HEK293 (cell line): ENCODE data around the gene CCDC51.

Experiments used
- CTCF ChIA-PET: fragments of 350-600 bp; formaldehyde crosslinking; extraction: SDS; loops from one replicate; lab custom pipeline; 2021; ENCODE audit warnings: antibody characterized with exemption; lab: Yijun Ruan, JAX
- POLR2A ChIA-PET: fragments of 300-600 bp; formaldehyde crosslinking; extraction: SDS; loops from one replicate; lab custom pipeline; 2020; ENCODE audit warnings: antibody characterized with exemption, inconsistent platforms; lab: Yijun Ruan, JAX
- H3K27ac ChIP-seq: fragments of 200-500 bp; sonication (Bioruptor generic); 2 replicates; pipeline ENCODE4 v1.5.1; 2014; ENCODE audit warnings: low read depth, low read length, control low read depth, inconsistent platforms; ENCODE audit errors: extremely low read depth
- H3K36me3 ChIP-seq, 2 experiments: fragments of 200-500 bp in 1 of 2; sonication (Bioruptor generic) in 1 of 2; 1 replicate in 1 of 2; 2 replicates in 1 of 2; pipeline ENCODE4 v1.5.1; 2014 to 2017; ENCODE audit warnings: inconsistent platforms in 2 of 2, low read length in 2 of 2; ENCODE audit not compliant: control insufficient read depth in 2 of 2, insufficient read depth in 1 of 2
- H3K4me1 ChIP-seq: fragments of 200-500 bp; sonication (Bioruptor generic); 2 replicates; pipeline ENCODE4 v1.5.1; 2014; ENCODE audit warnings: mild to moderate bottlenecking, low read length, inconsistent platforms; ENCODE audit not compliant: control insufficient read depth, insufficient read depth
- H3K4me3 ChIP-seq: 2 replicates; pipeline ENCODE4 v1.5.1; 2011; ENCODE audit warnings: low read depth, mild to moderate bottlenecking, control low read depth, low read length, moderate library complexity
- H3K9me3 ChIP-seq: fragments of 200-500 bp; sonication (Bioruptor generic); 2 replicates; pipeline ENCODE4 v1.5.1; 2014; ENCODE audit warnings: low read depth, low read length, inconsistent platforms; ENCODE audit not compliant: control insufficient read depth, insufficient read depth
- EGR2 ChIP-seq: fragments of 450-650 bp; formaldehyde crosslinking; IDR thresholded peaks from 2 replicates; pipeline ENCODE4 v1.5.1; 2016; ENCODE audit warnings: low read depth, missing biosample characterization, missing genetic modification characterization
- GLIS2 ChIP-seq: fragments of 450-650 bp; formaldehyde crosslinking; IDR thresholded peaks from 2 replicates; pipeline ENCODE4 v1.5.1; 2016; ENCODE audit warnings: missing biosample characterization, missing genetic modification characterization
- PRDM2 ChIP-seq: fragments of 450-650 bp; formaldehyde crosslinking; IDR thresholded peaks from 2 replicates; pipeline ENCODE4 v1.5.1; 2016; ENCODE audit warnings: missing biosample characterization, missing genetic modification characterization, borderline replicate concordance
- SETDB1 ChIP-seq: IDR thresholded peaks from one replicate; pipeline ENCODE4 v1.6.1; 2017; ENCODE audit warnings: mild to moderate bottlenecking, low read length, moderate library complexity, mixed read lengths; ENCODE audit not compliant: insufficient read length
- WT1 ChIP-seq: fragments of 450-650 bp; formaldehyde crosslinking; IDR thresholded peaks from 2 replicates; pipeline ENCODE4 v1.5.1; 2016; ENCODE audit warnings: missing biosample characterization, missing genetic modification characterization
- ZBTB17 ChIP-seq: fragments of 450-650 bp; formaldehyde crosslinking; IDR thresholded peaks from 2 replicates; pipeline ENCODE4 v1.5.1; 2016; ENCODE audit warnings: missing biosample characterization, missing genetic modification characterization
- ZNF133 ChIP-seq: fragments of 450-650 bp; formaldehyde crosslinking; IDR thresholded peaks from 2 replicates; pipeline ENCODE4 v1.5.1; 2016; ENCODE audit warnings: missing biosample characterization, missing genetic modification characterization
- ZNF146 ChIP-seq: fragments of 450-650 bp; formaldehyde crosslinking; IDR thresholded peaks from 2 replicates; pipeline ENCODE4 v1.5.1; 2016; ENCODE audit warnings: missing biosample characterization, missing genetic modification characterization
- ZNF37A ChIP-seq: fragments of 450-650 bp; IDR thresholded peaks from 2 replicates; pipeline ENCODE4 v1.5.1; 2018; ENCODE audit warnings: missing biosample characterization, missing genetic modification characterization
- ZNF391 ChIP-seq: fragments of 450-650 bp; formaldehyde crosslinking; IDR thresholded peaks from 2 replicates; pipeline ENCODE4 v1.5.1; 2016; ENCODE audit warnings: low read depth, missing biosample characterization, missing genetic modification characterization, borderline replicate concordance
- ZNF416 ChIP-seq: fragments of 450-650 bp; formaldehyde crosslinking; IDR thresholded peaks from 2 replicates; pipeline ENCODE4 v1.5.1; 2016; ENCODE audit warnings: missing biosample characterization, missing genetic modification characterization
- ZNF501 ChIP-seq: fragments of 450-650 bp; formaldehyde crosslinking; IDR thresholded peaks from 2 replicates; pipeline ENCODE4 v1.5.1; 2016; ENCODE audit warnings: missing biosample characterization, missing genetic modification characterization
- ZNF510 ChIP-seq: fragments of 450-650 bp; formaldehyde crosslinking; IDR thresholded peaks from 2 replicates; pipeline ENCODE4 v1.5.1; 2018; ENCODE audit warnings: mild to moderate bottlenecking, missing genetic modification characterization, missing biosample characterization; ENCODE audit not compliant: insufficient replicate concordance
- ZNF549 ChIP-seq: fragments of 450-650 bp; IDR thresholded peaks from 2 replicates; pipeline ENCODE4 v1.5.1; 2018; ENCODE audit warnings: missing biosample characterization, missing genetic modification characterization, mild to moderate bottlenecking, inconsistent platforms, moderate library complexity
- ZNF555 ChIP-seq: fragments of 450-650 bp; formaldehyde crosslinking; conservative IDR thresholded peaks from 2 replicates; pipeline ENCODE4 v1.5.1; 2017; ENCODE audit warnings: missing biosample characterization, mild to moderate bottlenecking, missing genetic modification characterization, inconsistent platforms
- ZNF561 ChIP-seq: fragments of 450-650 bp; IDR thresholded peaks from 2 replicates; pipeline ENCODE4 v1.5.1; 2018; ENCODE audit warnings: missing biosample characterization, missing genetic modification characterization, borderline replicate concordance
- ZNF596 ChIP-seq: fragments of 450-650 bp; IDR thresholded peaks from 2 replicates; pipeline ENCODE4 v1.5.0; 2018; ENCODE audit warnings: missing biosample characterization, mild to moderate bottlenecking, missing genetic modification characterization, moderate library complexity
- ZNF660 ChIP-seq: fragments of 450-650 bp; IDR thresholded peaks from 2 replicates; pipeline ENCODE4 v1.5.1; 2018; ENCODE audit warnings: missing biosample characterization, mild to moderate bottlenecking, missing genetic modification characterization
- ZNF670 ChIP-seq: fragments of 450-650 bp; formaldehyde crosslinking; IDR thresholded peaks from 2 replicates; pipeline ENCODE4 v1.5.1; 2016; ENCODE audit warnings: missing biosample characterization, missing genetic modification characterization, low read depth
- ZNF791 ChIP-seq: fragments of 450-650 bp; formaldehyde crosslinking; IDR thresholded peaks from 2 replicates; pipeline ENCODE4 v1.5.1; 2016; ENCODE audit warnings: missing biosample characterization, missing genetic modification characterization

The CCDC51 gene

GRCh38 chr3:48412375-48413001, 27.4 kb downstream of the CCDC51 start (continued):
- TF ChIP-seq ZNF416 (tag by site-specific recombination) (no peak), ZBTB17 (no peak), ZNF561 (no peak)
- TF ChIP-seq, all 188 proteins: peak for 0

- CTCF ChIA-PET = interaction anchor here (2.0 to 5.1 kb wide), 2 partner anchors 24 to 25 kb away, joined by 8 to 28 read pairs; no protein-coding TSS in a partner anchor
Measured at GRCh38 chr3:48411606-48412374, 28.1 kb downstream of the CCDC51 start.

GRCh38 chr3:48411041-48411588, 28.8 kb downstream of the CCDC51 start:
- no peak overlapping the region for H3K27ac ChIP-seq
- no peak overlapping the region for H3K4me3 ChIP-seq
- H3K36me3 ChIP-seq = peaks cover 0 to 77% of the 10 kb centered on the region in 2 experiments; a peak in 1 of 3 replicates
- no peaks in the 10 kb centered on the region for H3K9me3 ChIP-seq
- POLR2A ChIA-PET = no interaction called here
- CTCF ChIA-PET = interaction anchor here (5.1 kb wide), 1 partner anchor 25 kb away, joined by 28 read pairs; no protein-coding TSS in a partner anchor
- H3K4me1 ChIP-seq = no peaks in the 10 kb centered on the region
- TF ChIP-seq ZNF133 (tag by site-specific recombination) = no peak
- no peak for TF ChIP-seq WT1 (tag by site-specific recombination)
- no peak for TF ChIP-seq GLIS2 (tag by site-specific recombination)
- TF ChIP-seq ZNF596 (tag by site-specific recombination) = no peak
- TF ChIP-seq PRDM2 (tag by site-specific recombination) = no peak

More at GRCh38 chr3:48411606-48412374, 28.1 kb downstream of the CCDC51 start:
- Histone ChIP-seq H3K4me1 (no peaks in the 10 kb centered on the region), H3K9me3 (no peaks in the 10 kb centered on the region), H3K27ac (no peak overlapping the region), H3K4me3 (no peak overlapping the region), H3K36me3 (peaks cover 0 to 70% of the 10 kb centered on the region in 2 experiments; a peak in 1 of 3 replicates)
- TF ChIP-seq ZNF549 (no peak), ZNF555 (no peak), ZNF391 (tag by site-specific recombination) (no peak), ZNF37A (no peak), ZNF670 (no peak), ZNF510 (tag by site-specific recombination) (no peak), SETDB1 (no peak), EGR2 (tag by site-specific recombination) (no peak), ZBTB17 (no peak), ZNF146 (tag by site-specific recombination) (no peak), ZNF791 (tag by site-specific recombination) (no peak), ZNF501 (tag by site-specific recombination) (no peak), ZNF133 (tag by site-specific recombination) (no peak), ZNF660 (tag by site-specific recombination) (no peak)
- POLR2A ChIA-PET = no interaction called here
